ENCODE data around the gene GPD2.
"Not testable (repeated sequence)": the region's sequence is repeated elsewhere in the genome, so short reads cannot be mapped to it uniquely, and the experiment has no call there.

Gene GPD2

DNA sequence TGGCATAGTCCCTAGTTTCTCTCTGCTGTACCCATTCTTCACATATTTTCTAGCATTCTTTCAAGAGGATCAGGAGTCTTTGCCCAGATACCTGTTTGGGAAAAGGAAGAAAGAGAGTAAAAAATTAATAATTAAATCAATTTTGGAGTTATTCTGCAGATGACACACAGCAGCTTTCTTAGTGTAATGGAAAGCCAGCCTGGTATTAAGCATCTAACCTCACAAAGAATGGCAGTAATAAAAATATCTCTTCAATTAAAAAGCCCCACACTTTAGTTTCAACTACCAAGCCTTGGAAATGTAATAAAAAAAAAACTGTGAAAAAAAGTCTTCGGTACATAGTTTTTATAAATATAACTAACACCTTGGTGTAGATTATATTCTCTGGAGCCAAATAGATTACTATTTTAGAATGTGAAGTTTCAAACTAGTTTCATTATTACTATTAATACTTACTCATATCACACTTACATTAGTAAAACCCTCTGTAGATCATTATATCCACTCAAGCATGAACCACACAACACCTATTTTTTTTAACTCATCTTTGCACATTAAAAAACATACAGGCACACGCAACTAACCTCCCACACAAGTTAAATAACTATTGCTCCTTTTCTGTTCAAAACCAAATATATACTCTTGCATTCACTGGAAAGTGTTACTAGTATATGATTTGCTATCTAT lies 90.9 kb downstream of the GPD2 start:
- DNase-seq = no peak

DNA sequence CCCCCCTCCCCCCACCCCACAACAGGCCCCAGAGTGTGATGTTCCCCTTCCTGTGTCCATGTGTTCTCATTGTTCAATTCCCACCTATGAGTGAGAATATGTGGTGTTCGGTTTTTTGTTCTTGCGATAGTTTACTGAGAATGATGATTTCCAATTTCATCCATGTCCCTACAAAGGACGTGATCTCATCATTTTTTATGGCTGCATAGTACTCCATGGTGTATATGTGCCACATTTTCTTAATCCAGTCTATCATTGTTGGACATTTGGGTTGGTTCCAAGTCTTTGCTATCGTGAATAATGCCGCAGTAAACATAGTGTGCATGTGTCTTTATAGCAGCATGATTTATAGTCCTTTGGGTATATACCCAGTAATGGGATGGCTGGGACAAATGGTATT lies 92.4 kb downstream of the GPD2 start:
- DNase-seq = not testable (repeated sequence)

DNA sequence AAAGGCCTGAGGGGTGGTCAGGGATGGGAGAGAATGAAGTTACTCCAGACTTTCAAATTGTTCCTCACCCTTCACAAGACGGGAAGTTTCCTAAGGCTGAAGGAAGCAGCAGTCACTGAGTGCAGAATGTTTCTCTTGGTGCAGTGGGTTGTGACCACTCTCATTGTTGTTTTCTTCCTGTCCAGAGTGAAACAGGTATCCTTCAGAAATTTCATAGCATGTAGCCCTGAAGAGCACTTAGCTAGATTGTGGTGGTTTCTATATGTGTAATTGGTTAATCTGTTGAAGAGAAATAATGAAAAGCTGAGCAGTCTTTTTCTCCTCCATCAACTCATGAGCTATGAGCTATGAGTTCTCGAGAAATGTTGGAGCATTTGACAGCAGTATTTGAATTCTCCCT lies 96.8 kb downstream of the GPD2 start:
- no peak for DNase-seq

DNA sequence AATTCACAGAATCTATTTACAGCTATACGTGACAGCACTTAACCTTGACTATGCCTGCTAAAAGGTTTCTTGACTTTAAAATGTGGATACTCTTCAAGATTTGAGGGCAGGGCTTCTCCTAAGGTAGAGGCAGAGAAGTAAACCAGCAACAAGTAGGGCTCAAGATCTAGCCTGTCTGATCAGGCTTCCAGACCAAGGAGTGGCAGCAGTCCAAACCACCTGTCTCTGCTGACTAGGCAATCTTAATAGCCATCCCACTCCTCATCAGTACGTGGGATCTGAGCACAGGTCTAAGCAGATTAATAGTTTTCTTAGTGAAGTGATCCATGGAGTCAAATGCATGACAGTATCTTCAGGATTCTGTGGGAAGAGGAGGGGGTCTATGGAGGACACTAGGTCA lies 100.4 kb downstream of the GPD2 start:
- no peak for DNase-seq

DNA sequence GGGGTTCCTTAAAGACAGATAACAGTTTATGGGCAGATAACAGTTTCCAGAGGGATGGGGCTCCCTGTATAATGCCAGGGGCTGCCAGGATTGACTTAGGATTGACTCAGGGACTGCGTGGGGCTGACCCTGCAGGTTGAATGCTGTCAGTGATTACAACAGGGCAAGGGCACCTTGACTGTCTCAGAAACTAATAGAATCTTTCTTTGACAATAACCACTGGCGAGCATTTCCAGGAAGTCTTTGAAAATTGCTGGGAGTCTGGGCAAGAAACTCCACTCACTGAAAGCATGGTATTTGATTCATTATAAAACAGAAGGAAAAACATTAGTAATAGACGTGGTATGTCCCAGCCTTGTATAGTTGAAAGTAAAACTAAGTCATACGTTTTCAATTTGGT lies 101.0 kb downstream of the GPD2 start:
- peak in 5 of 51 donors; percentile 4 to 15 (median 10) for DNase-seq

DNA sequence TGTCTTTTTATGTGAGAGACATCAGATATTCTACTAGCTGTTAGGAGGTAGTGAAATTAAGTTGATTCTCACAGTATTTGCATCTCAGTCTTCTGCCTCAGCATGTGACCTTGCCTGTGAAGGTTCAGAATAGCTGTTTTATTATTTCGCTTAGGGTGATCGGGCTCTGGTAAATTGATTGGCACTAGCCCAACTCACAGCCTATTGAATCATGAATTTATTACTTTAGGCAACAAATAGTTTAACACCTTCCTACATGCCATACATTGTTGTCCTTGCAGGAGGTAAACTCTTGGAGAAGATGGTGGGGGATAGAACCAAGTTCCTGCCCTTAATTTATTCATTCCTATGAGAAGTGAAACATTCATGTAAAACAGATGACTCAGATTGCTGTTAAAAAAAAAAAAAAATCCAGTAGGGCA lies 101.9 kb downstream of the GPD2 start:
- no peak for DNase-seq

DNA sequence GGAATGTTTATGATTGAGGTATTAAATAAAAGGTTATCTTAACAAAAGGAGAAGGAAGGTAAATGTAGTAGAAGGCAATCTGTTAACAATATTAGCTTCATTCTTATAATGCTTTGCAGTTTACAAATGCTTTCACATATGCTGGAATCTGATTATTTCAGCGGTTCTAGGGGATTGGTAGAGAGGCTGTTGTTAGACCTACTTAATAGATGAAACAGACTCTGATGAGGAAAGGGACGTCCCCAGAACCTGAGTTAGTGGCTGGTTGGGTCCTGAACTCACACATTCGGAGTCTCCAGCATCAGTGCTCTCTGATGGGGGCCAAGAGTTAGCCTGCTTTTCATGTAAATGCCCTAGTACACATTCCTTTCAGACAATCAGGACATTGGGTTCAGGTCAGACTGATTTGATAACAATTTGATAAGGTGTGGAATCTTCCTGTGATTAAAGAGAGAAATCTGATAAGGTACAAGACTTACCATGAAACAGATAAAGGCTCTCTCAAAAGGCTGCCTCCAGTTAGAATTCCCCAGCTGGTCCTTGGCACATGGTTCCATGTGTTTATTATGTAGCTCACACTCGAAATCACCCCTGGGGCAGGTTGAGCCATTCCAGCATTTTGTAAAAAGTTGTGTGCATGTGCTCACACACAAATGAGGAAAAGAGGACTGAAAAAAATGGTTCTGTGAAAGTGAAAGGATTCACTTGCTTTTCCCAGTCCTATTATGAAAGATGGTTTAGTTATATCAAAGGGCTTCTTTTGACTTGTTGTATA lies 103.1 kb downstream of the GPD2 start:
- peak in 2 of 51 donors; percentile 3 to 4 for DNase-seq

DNA sequence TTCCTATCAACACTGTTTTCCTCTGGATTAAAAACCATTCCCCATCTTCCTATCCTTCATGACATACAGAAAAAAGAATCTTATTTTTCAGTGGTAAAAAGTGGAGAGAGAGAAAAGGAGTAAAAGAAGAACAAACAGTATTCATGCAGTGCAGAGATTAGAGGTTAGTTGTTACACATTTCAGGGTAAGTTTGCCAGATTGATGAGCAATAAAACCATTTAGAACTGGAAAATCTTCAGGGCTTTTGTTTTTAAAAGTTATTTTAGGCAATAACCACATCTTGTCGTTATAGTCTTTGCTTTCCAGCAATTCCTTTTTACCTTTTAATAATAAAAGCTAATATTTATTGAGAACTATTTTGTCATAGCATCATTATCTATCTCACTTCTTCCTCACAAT lies 104.5 kb downstream of the GPD2 start:
- no peak for DNase-seq

DNA sequence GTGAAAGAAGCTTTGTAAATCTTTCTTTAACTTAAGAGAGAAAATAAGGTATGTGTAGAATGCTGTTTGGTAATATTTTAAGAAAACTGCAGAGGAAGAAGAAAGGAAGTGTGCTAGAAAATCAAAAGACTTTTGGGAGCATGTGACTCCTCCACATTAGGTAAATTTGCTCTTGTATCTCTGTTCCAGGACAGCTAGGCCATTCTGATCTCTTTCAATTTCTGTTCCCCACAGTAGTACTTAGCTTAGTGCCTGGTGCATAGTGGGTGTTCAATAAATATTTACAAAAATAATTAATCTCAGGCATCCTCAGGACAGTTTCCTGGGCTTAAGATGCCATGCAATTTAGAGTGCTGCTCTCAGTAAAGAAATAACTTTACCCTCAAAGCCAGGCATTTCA lies 105.0 kb downstream of the GPD2 start:
- no peak for DNase-seq

DNA sequence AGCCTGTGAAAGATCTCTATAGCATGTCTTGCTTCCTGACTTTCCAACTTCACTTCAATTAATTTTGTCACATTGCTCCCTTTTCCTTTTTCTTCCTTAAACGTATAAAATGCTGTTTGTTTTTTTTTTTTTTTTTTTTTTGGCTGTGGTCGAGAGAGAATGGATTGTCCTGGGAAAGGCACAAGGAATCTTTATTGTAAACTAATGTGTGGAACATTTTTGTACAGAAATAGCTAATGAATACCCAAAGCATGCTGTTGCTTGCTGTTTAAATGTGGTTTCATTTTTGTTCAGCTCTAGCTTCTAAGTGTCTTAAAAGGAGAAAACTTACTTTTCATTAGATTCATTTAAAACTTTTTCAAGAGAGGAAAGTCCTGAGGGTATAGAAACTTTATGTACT lies 105.5 kb downstream of the GPD2 start:
- DNase-seq = no peak

DNA sequence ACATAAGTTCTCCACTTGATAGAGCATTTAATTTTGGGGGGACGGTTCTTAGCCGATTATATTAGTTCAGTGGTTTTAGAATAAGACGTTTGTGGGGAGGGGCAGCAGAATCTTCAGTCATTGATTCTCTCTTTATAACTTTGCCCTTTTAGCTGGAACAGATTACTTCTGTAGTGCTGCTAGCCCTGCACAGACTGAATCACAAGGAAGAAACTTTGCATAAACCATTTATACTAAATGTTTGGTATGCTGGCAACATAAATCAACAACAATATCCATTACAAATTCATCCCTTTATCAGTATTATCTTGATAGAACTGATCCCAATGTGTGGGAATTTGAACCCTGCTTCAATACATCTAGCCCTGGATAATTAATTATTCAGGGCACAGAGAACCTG lies 112.2 kb downstream of the GPD2 start:
- no peak for DNase-seq

DNA sequence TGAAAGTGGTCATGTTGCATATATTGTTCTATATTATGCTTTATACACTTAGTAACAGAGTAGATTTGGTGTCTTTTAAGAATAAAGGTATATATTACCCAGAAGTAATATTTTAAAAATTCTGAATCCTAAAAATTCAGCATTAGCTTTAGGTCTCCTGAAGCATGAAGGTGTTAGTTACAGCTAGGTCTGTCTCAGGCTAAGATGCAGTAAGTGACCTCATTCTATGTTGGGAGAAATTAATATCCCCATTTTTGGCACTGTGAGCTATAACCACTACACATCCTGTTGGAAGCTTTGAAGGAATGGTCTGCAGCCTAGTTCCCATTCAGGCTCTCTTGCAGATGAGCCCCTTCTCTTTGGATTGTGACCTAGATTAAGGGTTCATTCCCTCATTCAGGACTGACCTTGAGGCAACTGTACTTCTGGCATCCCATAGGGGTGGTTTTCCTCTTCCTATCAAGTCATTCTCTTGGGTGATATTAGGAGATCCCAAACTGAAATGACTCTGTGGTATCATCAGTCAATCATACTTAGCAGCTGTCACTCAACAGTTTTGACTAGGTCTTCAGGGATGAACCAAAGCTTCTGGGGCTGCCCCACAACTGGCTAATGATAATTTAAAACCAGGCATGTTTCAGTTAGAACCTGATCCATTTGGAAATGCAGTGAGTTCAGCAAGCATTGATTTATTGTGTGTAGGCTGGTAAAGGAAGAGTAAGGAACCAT lies 117.7 kb downstream of the GPD2 start:
- DNase-seq = no peak

DNA sequence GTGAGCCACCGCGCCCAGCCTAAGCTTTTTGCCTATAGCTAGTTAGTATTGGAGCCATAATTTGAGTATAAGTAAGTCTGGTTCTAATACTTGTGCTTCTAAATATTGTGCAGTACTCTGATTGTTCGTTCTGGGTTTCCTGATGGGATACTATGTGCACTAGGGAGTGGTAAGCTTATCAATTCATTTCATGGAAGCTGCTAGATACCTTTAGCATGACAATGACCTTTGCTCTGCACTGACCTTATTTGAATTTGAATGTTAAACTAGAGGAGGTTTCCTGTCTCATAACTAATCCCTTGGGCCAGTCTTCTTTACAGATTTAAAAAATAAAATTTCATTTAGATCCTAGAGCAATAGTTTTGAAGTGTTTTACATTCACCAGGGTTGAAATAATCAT lies 125.1 kb downstream of the GPD2 start:
- no peak for DNase-seq

DNA sequence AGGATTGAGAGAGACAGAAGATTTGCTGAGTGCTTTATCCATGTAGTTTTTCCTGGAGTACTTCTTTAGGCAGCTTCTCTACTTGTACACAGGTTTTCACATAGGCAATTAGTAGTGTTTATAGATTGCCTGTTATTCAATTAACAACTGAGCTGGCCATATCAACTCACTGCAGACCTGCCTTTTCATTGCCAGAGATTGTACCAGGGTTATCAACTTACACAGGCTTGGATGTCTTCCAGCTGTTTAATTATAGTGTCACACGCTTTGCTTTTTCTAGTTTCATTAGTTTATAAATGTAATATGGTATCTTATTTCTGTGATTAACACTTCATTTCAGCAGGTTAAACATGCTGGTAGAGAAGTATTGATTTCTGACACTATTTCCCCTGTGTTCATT lies 125.9 kb downstream of the GPD2 start:
- DNase-seq = no peak

DNA sequence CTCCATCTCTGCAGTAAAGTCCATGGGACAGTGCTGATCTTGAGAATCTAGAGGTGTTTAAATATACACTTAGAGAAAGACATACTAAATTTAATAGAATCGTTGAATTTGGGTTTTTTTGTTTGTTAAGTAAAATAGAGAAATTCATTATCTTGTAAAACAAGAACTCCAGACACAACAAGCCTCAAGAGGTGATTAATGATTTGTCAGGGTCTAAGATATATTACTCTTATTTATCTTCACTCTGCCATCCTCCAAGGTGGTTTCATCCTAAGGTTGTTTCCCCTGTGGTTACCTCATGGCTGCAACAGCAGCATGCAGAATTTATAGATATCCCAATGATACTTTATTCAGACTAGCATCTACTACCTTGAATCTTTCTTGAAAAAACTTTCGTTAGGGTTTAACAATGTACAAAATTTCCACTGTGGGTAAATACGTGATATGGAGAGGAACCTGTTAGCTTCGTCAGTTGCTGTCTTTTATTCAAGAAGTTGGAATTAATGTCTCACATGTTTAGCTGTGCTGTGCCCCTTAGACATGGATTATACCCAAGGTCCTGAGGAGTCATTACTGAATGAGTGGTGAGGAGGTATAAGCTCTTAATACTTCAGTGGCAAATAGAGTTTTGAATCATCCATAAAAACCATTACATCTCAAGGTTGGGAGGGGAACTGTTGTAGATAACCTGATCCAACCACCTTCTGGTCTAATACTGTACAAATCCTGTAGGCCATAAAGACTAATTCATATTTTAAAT lies 128.0 kb downstream of the GPD2 start:
- no peak for DNase-seq

DNA sequence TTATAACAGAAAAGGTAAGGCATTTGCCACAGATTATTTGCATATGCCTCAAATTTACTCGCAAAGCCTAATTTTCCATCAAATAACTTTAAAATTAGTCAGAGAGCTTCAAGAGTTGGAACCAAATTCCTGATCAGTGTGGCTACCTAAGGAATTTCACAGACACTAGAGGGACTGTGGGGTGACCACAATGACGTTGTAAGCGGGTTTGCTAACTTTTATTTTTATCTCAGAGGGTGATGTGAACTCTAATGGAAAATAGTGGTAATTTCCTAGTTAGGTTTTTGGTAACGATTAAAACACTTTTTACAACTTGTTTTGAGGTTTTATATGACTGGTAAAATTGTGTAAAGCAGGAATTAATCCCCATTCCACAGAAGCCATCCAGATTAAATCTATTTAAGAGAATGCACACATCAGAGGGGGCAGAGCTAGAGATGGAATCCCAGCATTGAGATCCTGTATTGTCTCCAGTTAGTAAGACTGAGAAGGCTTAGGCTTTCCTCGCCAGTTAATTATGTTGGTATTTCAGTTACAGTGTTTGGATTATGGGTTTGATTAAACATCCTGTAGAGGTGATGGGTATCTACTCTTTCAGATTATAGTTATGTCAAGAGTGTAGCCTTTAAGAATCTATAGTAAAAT lies 129.0 kb downstream of the GPD2 start:
- no peak for DNase-seq

DNA sequence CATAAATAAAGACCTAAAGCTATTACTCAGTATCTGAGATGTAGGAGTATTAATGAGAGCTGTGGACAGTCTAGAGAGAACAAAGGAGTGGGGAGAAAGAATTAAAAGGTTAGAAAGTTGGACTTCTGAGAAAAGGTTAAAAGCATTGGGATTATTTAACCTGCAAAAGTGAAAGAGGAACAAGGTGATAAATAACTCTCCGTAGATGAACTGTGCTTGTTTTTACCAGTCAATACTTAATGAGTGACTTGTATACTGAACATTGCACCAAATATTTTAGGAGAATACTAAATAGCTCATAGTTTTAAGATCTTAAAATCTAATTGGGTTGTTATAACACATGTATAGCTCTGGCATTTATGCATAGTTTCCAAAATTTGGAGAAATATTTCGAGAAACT lies 137.5 kb downstream of the GPD2 start:
- no peak for DNase-seq

DNA sequence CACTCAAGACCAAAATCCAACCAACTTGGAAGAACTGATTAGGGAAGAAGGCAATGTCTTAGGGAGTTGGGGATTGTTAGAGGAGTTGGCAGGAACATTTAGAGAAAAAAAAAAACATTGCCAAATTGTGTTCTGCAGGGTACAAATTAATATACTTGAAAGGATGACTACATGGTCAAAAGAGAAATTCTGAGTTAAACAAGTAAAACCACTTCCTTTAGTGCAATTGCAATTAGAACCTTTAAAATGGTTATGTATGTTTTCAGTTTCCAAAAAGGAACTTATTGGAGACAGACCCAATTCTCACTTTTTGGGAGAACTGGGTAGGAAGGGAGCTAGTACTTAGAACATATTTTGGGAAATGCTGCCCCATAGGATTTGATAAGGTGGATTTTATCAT lies 137.9 kb downstream of the GPD2 start:
- no peak for DNase-seq

DNA sequence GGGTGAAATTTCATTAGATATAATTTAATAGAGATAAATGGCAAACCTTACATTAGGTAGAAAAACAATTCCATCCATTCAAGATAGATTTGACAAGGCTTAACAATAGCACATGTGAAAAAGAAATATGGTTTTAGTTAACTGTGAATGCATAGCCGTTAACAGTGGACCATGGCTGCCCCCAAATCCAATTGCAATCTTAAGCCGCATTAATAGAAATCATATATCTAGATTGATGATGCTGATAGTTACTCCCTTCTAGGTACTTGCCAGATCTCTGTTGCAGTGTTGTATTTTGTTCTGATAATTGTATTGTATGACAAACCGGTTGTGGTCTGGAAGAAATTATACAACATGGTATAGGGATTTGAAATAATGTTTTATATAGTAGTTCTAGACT lies 139.8 kb downstream of the GPD2 start:
- DNase-seq = no peak

DNA sequence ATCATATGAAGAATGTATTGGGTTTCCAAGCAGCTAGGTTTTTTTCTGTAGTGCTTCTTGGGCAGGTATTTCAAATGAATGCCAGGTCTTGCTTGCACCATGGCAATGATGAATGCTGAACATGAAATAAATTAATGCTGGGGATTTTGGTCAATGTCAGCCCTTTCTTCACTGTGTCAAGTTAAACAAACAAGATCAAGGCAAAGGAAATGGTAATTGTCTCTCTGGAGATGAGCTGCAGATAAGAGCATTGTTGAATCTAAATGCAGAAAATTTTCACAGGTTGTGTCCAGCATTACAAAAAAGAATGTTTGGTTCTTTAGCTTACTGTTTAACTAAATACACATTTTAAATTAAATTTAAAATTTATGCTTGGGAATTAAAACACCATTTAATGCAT lies 144.3 kb downstream of the GPD2 start:
- no peak for DNase-seq

DNA sequence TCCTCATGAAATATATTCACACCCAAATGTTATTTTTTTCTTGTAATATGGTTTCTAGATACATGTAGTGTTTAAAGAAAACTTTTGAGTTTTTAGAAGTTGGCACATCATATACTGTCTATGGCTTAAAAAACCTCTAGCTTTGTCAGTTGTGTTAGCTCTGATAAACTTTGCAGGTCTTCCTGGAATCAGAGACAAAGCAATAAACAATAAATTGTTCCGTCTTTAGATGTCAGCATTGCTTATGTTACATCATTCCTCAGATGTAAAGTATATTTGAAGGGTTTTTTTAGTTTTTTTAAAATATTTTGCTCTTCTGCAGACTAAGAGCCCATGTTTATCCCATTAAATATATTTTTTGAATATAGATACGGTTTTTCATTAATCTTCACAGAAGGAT lies 145.1 kb downstream of the GPD2 start:
- no peak for DNase-seq

Measured in hypothalamus (tissue), 51 donors.